ENCODE data around the gene IL18.
"Not testable (repeated sequence)": the region's sequence is repeated elsewhere in the genome, so short reads cannot be mapped to it uniquely, and the experiment has no call there.

GRCh38 chr11:112095302-112095701, 68.6 kb downstream of the IL18 start:
- not testable (repeated sequence) for TF ChIP-seq CTCF, EZH2phosphoT487 (IDR thresholded peaks at IDR 0.05)

All from neural progenitor cell (in vitro differentiated cells).